Activated CD4-positive, alpha-beta memory T cell treated with anti-CD3 and anti-CD28 coated beads for 36 hours (primary cell): ENCODE results near the gene SGMS1. TPM values are rescaled to one million over a fixed set of nuclear protein-coding genes. Genes with fewer than 3 reads are reported as not detected.

Experiments used
- CTCF ChIA-PET: fragments of 350-600 bp; sonication (Branson Sonifier 250); formaldehyde crosslinking; loops from one replicate; lab custom pipeline; 2021; ENCODE audit warnings: antibody characterized with exemption, inconsistent platforms; lab: Charles Lee
- POLR2A ChIA-PET: fragments of 350-600 bp; sonication (Branson Sonifier 250); formaldehyde crosslinking; loops from one replicate; lab custom pipeline; 2021; ENCODE audit warnings: antibody characterized with exemption; lab: Charles Lee
- DNase-seq: peaks from one replicate; pipeline ENCODE4 v3.0.0-alpha.2; 2020
- H3K27ac Mint-ChIP-seq: one replicate; pipeline ENCODE4 v1.8.0; 2021; ENCODE audit warnings: mixed read lengths
- H3K27me3 Mint-ChIP-seq: one replicate; pipeline ENCODE4 v1.8.0; 2021; ENCODE audit warnings: mixed read lengths
- H3K36me3 Mint-ChIP-seq: one replicate; pipeline ENCODE4 v1.8.0; 2021; ENCODE audit warnings: mixed read lengths
- H3K4me1 Mint-ChIP-seq: one replicate; pipeline ENCODE4 v1.8.0; 2021; ENCODE audit warnings: low read depth, mixed read lengths
- H3K4me3 Mint-ChIP-seq: one replicate; pipeline ENCODE4 v1.8.0; 2021; ENCODE audit warnings: mild to moderate bottlenecking, mixed read lengths
- H3K9me3 Mint-ChIP-seq: one replicate; pipeline ENCODE4 v1.8.0; 2021; ENCODE audit warnings: mixed read lengths
- intact Hi-C: fragments of 100-400 bp; cut with micrococcal nuclease; formaldehyde crosslinking; loops from one replicate; pipeline ENCODE4 v1.15.1; 2023
- total RNA-seq, 2 experiments: library from RNA; stranded (reverse); gene quantifications; one replicate each; pipeline ENCODE4 v1.2.3, GENCODE V29; 2021

Gene SGMS1
- total RNA-seq, 2 experiments from 2014 or later, result 6.8 to 7.2 TPM

GRCh38 chr10:50634479-50634878 lies 10.7 kb upstream of the SGMS1 start:
- H3K36me3 Mint-ChIP-seq, result no peaks in the 10 kb centered on the region
- H3K27ac Mint-ChIP-seq, result no peak overlapping the region
- H3K27me3 Mint-ChIP-seq, result peaks cover 30% of the 10 kb centered on the region
- H3K9me3 Mint-ChIP-seq, result no peaks in the 10 kb centered on the region
- H3K4me3 Mint-ChIP-seq, result no peak overlapping the region
- ChIA-PET CTCF (no interaction called here), POLR2A (interaction anchor here (0.8 kb wide), 1 partner anchor 9 kb away, joined by 3 read pairs; no protein-coding TSS in a partner anchor)
- intact Hi-C loops, result no loop called here
- H3K4me1 Mint-ChIP-seq, result peaks cover 41% of the 10 kb centered on the region
- DNase-seq, result no peak

DNA sequence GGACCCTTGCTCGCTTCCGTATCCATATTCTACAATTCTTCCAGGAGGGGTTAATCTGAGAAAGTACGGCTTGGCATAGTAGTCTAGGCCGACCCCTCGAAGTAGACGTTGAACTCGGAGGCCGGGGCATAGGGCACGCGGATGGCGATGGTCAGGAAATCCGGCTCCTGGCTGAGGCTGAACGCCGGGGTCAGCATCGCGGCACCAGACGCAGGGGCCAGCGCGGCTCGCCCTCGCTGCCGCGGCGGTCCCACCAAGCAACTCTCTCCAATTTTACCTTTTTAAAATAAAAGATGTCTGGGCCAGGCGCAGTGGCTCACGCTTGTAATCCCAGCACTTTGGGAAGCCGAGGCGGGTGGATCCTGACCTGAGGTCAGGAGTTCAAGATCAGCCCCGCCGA lies 7.3 kb upstream of the SGMS1 start:
- intact Hi-C loops, result no loop called here
- no peak overlapping the region for H3K4me3 Mint-ChIP-seq
- ChIA-PET POLR2A (no interaction called here), CTCF (no interaction called here)
- peaks cover 23% of the 10 kb centered on the region for H3K4me1 Mint-ChIP-seq
- peaks cover 22% of the 10 kb centered on the region for H3K27me3 Mint-ChIP-seq
- no peak overlapping the region for H3K27ac Mint-ChIP-seq
- H3K36me3 Mint-ChIP-seq, result peaks cover 3% of the 10 kb centered on the region
- DNase-seq, result no peak
- no peaks in the 10 kb centered on the region for H3K9me3 Mint-ChIP-seq

- H3K36me3 Mint-ChIP-seq, result peaks cover 3% of the 10 kb centered on the region
- ChIA-PET POLR2A (no interaction called here), CTCF (no interaction called here)
- intact Hi-C loops, result loop anchor here (1.0 to 2.0 kb wide), 4 partner anchors 8 to 233 kb away; no protein-coding TSS in a partner anchor
- peaks cover 16% of the 10 kb centered on the region for H3K27me3 Mint-ChIP-seq
- H3K4me1 Mint-ChIP-seq, result peaks cover 20% of the 10 kb centered on the region
- no peaks in the 10 kb centered on the region for H3K9me3 Mint-ChIP-seq
- no peak overlapping the region for H3K4me3 Mint-ChIP-seq
- peak; percentile 49 for DNase-seq
- peak overlapping the region; percentile 38 for H3K27ac Mint-ChIP-seq
Measured at GRCh38 chr10:50629495-50630122, 5.9 kb upstream of the SGMS1 start.

DNA sequence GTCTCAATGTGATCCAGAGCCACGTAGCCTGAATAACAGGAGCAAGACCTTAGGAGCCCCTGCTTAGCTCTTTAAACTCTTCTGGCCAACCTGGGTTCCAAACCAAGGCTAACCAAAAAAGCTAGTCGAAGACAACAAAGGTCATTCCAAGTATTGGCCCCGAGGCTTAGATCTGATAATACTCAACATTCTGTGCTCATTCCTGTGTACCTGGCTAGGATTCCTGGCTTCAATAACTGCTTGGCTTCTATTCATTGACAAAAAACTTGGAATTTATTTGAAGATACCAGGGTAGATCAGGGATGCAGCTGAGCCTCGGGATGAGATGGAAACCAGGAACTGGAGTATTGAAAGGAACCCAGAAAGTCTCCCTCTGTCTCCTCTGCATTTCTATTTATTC lies 4.1 kb upstream of the SGMS1 start:
- DNase-seq, result no peak
- peaks cover 10% of the 10 kb centered on the region for H3K27me3 Mint-ChIP-seq
- no peak overlapping the region for H3K27ac Mint-ChIP-seq
- H3K4me1 Mint-ChIP-seq, result peaks cover 16% of the 10 kb centered on the region
- no peak overlapping the region for H3K4me3 Mint-ChIP-seq
- H3K36me3 Mint-ChIP-seq, result peaks cover 3% of the 10 kb centered on the region
- ChIA-PET CTCF (no interaction called here), POLR2A (no interaction called here)
- H3K9me3 Mint-ChIP-seq, result no peaks in the 10 kb centered on the region
- intact Hi-C loops, result loop anchor here (2.0 kb wide), 1 partner anchor 231 kb away; no protein-coding TSS in a partner anchor

DNA sequence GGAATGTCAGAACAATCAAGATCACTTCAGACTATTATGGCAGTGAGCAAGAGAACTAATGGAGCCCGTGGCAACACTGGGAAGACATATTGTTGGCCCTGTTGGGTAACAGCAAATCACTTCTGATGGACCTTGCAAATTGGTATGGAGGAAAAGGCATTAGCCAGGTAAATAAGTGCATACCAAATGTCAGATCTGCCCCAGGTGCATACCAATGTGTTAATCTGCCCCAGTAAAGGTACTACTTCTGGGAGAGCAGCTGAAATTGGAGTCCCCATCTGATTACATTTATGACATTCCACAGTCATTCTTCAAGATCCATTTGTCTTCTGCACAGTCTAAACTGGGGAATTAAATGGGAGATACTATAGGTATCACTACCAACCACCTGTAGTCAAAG lies 3.7 kb upstream of the SGMS1 start:
- Mint-ChIP-seq H3K4me1 (peaks cover 17% of the 10 kb centered on the region), H3K27me3 (peaks cover 5% of the 10 kb centered on the region), H3K27ac (no peak overlapping the region), H3K9me3 (no peaks in the 10 kb centered on the region), H3K4me3 (no peak overlapping the region), H3K36me3 (peaks cover 3% of the 10 kb centered on the region)
- intact Hi-C loops, result no loop called here
- CTCF ChIA-PET, result no interaction called here
- DNase-seq, result no peak
- POLR2A ChIA-PET, result no interaction called here

- POLR2A ChIA-PET, result interaction anchor here (1.2 to 2.8 kb wide), 2 partner anchors 9 to 88 kb away, joined by 3 to 19 read pairs; no protein-coding TSS in a partner anchor
- Mint-ChIP-seq H3K4me1 (peaks cover 29% of the 10 kb centered on the region), H3K36me3 (peaks cover 3% of the 10 kb centered on the region), H3K27ac (peak overlapping the region; percentile 87), H3K4me3 (peak overlapping the region; percentile 82), H3K9me3 (no peaks in the 10 kb centered on the region), H3K27me3 (peaks cover 1% of the 10 kb centered on the region)
- CTCF ChIA-PET, result interaction anchor here (0.6 to 2.3 kb wide), 4 partner anchors 9 to 113 kb away, joined by 3 to 11 read pairs (median 4); no protein-coding TSS in a partner anchor
- no peak for DNase-seq
- intact Hi-C loops, result loop anchor here (1.0 to 2.0 kb wide), 2 partner anchors 11 to 27 kb away; no protein-coding TSS in a partner anchor
Measured at GRCh38 chr10:50625649-50626132, 1.9 kb upstream of the SGMS1 start.

GRCh38 chr10:50624866-50625501 lies 1.2 kb upstream of the SGMS1 start:
- ChIA-PET CTCF (interaction anchor here (0.9 to 2.3 kb wide), 5 partner anchors 10 to 115 kb away, joined by 3 to 11 read pairs (median 3); partner anchors contain the start of gene ASAH2B), POLR2A (interaction anchor here (1.0 to 2.8 kb wide), 7 partner anchors 10 to 228 kb away, joined by 3 to 19 read pairs (median 5); no protein-coding TSS in a partner anchor)
- H3K4me1 Mint-ChIP-seq, result peaks cover 33% of the 10 kb centered on the region
- peaks cover 1% of the 10 kb centered on the region for H3K27me3 Mint-ChIP-seq
- H3K9me3 Mint-ChIP-seq, result no peaks in the 10 kb centered on the region
- H3K4me3 Mint-ChIP-seq, result peak overlapping the region; percentile 82
- peak overlapping the region; percentile 87 for H3K27ac Mint-ChIP-seq
- intact Hi-C loops, result loop anchor here (1.0 to 5.0 kb wide), 9 partner anchors 11 to 1088 kb away; partner anchors contain the start of genes CSTF2T and ERCC6
- DNase-seq, result peak; percentile 70
- H3K36me3 Mint-ChIP-seq, result peaks cover 3% of the 10 kb centered on the region

- H3K4me1 Mint-ChIP-seq, result peaks cover 33% of the 10 kb centered on the region
- H3K27me3 Mint-ChIP-seq, result peaks cover 1% of the 10 kb centered on the region
- peak overlapping the region; percentile 81 for H3K4me3 Mint-ChIP-seq
- H3K27ac Mint-ChIP-seq, result peak overlapping the region; percentile 94
- intact Hi-C loops, result loop anchor here (1.0 to 5.0 kb wide), 8 partner anchors 28 to 1087 kb away; partner anchors contain the start of genes CSTF2T and ERCC6
- peaks cover 3% of the 10 kb centered on the region for H3K36me3 Mint-ChIP-seq
- POLR2A ChIA-PET, result interaction anchor here (1.0 to 2.8 kb wide), 7 partner anchors 11 to 227 kb away, joined by 3 to 19 read pairs (median 5); no protein-coding TSS in a partner anchor
- CTCF ChIA-PET, result interaction anchor here (0.8 to 2.3 kb wide), 4 partner anchors 13 to 115 kb away, joined by 3 to 11 read pairs (median 3); partner anchors contain the start of gene ASAH2B
- DNase-seq, result peak; percentile 97
- no peaks in the 10 kb centered on the region for H3K9me3 Mint-ChIP-seq
Measured at GRCh38 chr10:50624413-50624865, 683 bp upstream of the SGMS1 start.

- H3K27ac Mint-ChIP-seq, result peak overlapping the region; percentile 94
- ChIA-PET CTCF (interaction anchor here (1.2 to 1.7 kb wide), 4 partner anchors 9 to 255 kb away, joined by 3 to 6 read pairs (median 4); no protein-coding TSS in a partner anchor), POLR2A (interaction anchor here (0.7 to 2.8 kb wide), 4 partner anchors 14 to 116 kb away, joined by 3 to 19 read pairs (median 6); no protein-coding TSS in a partner anchor)
- H3K9me3 Mint-ChIP-seq, result no peaks in the 10 kb centered on the region
- DNase-seq, result peak; percentile 55
- peaks cover 1% of the 10 kb centered on the region for H3K27me3 Mint-ChIP-seq
- H3K4me3 Mint-ChIP-seq, result peak overlapping the region; percentile 81
- intact Hi-C loops, result loop anchor here (5.0 kb wide), 4 partner anchors 46 to 1086 kb away; partner anchors contain the start of genes CSTF2T and ERCC6
- peaks cover 46% of the 10 kb centered on the region for H3K4me1 Mint-ChIP-seq
- H3K36me3 Mint-ChIP-seq, result peaks cover 3% of the 10 kb centered on the region
Measured at GRCh38 chr10:50622706-50623662, 772 bp downstream of the SGMS1 start.

- POLR2A ChIA-PET, result interaction anchor here (1.0 to 1.7 kb wide), 2 partner anchors 15 to 85 kb away, joined by 4 to 7 read pairs; no protein-coding TSS in a partner anchor
- Mint-ChIP-seq H3K9me3 (no peaks in the 10 kb centered on the region), H3K4me1 (peaks cover 49% of the 10 kb centered on the region), H3K27ac (peak overlapping the region; percentile 81), H3K36me3 (no peaks in the 10 kb centered on the region), H3K27me3 (no peaks in the 10 kb centered on the region), H3K4me3 (peak overlapping the region; percentile 81)
- CTCF ChIA-PET, result interaction anchor here (1.0 to 1.7 kb wide), 7 partner anchors 8 to 311 kb away, joined by 3 to 6 read pairs (median 3); no protein-coding TSS in a partner anchor
- DNase-seq, result peak; percentile 71
- intact Hi-C loops, result loop anchor here (5.0 kb wide), 4 partner anchors 45 to 1085 kb away; partner anchors contain the start of genes CSTF2T and ERCC6
Measured at GRCh38 chr10:50621968-50622705, 1.6 kb downstream of the SGMS1 start.
